Activated T-helper 9 cell treated with anti-CD3 and anti-CD28 coated beads, Interleukin-2, amount 50 U/mL, for 16 hours (primary cell): Measurements from ENCODE around the gene ATF7.

Experiments used
- DNase-seq: peaks from one replicate; pipeline ENCODE4 v3.0.0-alpha.2; 2020; ENCODE audit warnings: low read depth

ATF7 gene

DNA sequence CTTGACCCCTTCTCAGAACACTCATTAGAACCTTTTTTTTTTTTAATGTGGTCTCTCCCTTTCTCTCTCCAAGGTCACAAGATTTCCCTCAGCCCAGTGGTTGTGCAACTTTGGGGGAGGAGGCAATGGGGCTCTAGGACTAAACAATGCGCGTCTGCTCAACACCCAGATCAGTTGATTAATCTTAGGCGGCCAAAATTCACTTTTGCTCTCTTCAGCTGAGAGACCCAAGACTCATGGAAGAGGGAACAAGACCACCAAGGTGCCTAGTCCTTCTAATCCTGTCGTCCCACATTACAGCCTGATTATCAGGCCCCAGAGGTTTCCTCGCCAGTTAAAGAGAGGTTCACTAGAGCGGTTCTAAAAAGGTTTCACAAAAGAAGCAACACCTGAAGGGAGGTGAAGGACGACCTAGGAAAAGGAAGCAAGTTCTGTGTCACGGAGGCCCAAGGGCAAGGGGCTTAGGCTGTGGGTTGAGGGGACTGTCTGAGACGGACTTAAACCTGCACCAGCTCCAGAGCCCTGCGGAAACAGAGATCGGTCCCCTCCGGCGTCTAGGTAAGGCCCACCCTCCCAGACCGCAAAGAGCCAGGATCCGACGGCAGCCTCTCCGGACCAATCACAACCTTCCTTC lies 125.9 kb downstream of the ATF7 start:
- DNase-seq: no peak

GRCh38 chr12:53499266-53500141 lies 126.7 kb downstream of the ATF7 start, which contains the start of gene MAP3K12:
Gene MAP3K12 (minus strand): TSS chr12:53499458. CDS start chr12:53487391, 12,067 bp downstream.
- peak; percentile 40 for DNase-seq

GRCh38 chr12:53498235-53498630 lies 127.9 kb downstream of the ATF7 start:
- DNase-seq: no peak

GRCh38 chr12:53497461-53497860 lies 128.7 kb downstream of the ATF7 start:
- DNase-seq: no peak

- DNase-seq: no peak
These were observed 129.5 kb downstream of the ATF7 start for GRCh38 chr12:53496752-53497032.

DNA sequence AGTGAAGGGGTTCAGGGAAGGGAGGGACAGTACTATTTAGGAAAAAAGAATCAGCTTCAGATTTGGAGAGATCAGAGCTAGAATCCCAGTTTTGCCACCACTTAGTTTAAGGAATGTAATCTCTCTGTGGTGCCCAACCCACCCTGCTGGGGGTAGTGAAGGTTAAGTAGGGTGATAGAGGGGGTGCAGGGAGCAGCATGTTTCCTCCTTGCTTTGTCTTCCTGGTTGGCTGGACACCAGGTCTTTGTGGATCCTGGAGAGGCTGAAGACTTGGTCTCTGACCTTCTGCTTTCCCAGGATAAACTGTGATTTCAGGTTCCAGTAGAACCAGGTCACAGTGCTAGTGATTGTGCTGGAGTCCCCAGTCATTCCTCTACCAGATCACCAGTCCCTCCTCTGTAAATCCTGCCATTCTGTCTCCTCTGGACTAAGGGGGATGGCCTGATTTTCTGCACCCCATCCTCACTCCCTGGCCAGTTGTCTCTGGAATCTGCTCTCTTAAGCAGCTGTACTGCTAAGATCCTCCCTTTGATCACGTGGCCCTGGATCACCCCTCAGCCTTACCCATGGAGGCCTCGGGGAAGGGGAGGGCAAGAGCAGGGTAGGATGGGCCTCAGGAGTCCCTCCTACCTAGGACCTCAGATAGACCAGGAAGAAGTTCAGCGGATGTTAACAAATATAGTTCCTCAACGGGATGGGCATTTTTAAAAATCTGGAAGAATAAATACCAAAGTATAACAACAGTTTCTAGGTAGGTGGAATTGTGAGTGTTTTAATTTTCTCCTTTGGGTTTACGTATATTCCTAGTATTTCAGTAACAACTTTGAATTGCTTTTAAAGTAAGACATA lies 130.1 kb downstream of the ATF7 start:
- DNase-seq: no peak

- no peak for DNase-seq
These were observed 132.4 kb downstream of the ATF7 start for GRCh38 chr12:53493610-53494391.

DNA sequence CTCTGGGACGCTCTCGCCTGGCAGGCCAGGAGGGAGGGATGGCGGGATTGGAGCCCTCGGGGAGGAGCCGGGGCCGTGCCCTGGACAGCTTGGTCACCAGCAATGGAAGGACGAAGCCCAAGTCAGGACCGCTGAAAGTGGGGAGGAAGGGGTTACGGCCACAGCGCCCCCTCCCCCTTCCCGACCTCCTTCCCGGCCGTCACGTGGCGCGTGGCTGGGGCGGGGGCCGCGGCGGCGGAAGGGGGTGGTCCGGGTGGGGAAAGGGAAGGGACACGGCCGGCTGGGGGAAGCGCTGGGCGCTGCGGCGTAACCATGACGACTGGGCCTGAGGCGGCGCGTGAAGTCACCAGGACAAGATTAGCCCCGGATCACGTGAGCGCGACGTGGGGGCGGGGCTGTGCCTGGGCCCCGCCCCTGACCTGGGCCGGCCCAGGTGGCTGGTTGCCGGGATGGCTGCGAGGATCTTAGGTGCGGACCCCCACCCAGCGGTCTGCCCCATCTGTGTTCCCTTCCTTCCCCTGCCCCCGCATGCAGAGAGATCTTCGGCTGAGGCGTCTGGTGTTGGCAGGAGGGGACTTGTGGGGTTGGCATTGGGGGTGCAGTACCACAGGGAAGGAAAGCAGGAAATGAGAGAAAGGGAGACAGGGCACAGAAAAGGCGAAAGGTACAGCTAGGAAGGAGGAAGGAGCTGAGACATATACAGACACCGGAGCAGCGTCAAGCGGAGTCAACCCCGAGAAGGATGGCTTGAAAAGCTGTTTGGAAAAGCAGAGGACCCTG lies 133.2 kb downstream of the ATF7 start:
- DNase-seq: peak; percentile 84

GRCh38 chr12:53492188-53492587 lies 134.0 kb downstream of the ATF7 start:
- DNase-seq: no peak

DNA sequence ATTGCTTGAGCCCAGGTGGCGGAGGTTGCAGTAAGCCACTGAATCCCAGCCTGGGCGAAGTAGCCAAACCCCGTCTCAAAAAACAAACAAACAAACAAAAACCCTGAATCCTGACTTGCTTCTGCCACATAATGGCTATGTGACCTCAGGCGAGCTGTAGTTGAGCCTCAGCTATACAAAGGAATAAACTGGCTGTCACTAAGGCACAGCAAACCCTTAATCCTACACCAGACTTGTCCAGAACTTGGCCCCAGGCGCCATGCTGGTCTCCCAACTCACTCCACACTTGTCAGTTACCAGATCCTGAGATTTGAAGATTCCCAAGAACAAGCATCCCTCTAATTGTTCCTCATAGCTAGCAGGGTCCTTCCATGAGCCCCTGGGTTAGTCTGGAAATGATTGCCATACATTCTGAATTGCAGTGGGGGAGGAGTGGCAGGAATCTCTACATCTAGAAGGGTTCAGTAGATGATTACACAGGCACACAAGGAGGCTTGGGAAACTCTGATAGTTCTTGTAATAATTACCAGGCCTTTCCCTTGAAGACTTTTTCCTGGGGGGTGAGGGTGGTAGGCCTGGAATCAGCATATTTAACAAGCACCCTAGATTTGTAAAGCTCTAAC lies 136.8 kb downstream of the ATF7 start:
- DNase-seq: no peak

DNA sequence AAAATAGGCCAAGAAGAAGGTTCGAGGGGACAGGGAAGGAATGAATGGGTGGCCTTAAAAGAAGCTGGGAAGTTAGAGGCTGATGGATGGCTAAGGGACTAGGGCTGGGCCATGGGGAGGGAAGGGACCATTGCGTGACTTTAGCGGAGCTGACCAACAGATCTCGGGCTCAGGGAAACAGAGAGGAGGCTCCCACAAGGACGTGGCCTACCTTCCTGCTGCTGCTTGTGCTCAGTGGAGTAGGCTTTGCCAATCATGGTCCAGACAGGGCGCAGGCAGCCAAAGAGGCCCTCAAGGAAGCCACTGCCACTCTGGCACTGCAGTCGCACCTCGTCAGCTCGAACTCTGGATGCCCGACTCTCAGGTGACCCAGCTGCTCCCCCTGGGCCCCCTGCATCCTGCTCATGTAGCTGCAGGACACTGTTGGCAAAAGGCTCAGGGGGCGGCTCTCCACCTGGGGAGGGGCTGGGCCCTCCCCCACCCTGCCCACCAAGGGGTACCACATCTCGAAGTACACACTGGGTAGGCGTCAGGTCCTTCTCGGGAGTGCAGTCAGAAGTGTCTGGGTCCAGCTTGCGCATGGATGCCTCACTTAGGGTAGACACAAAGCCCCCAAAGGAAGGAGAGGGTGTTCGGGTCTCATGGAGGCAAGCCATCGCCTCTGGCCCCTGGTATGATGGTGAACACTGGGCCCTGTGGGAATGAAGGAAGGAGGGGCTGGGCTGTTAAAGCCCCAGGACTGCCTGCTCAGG lies 139.3 kb downstream of the ATF7 start:
- DNase-seq: no peak

GRCh38 chr12:53485955-53486735 lies 140.0 kb downstream of the ATF7 start:
- no peak for DNase-seq

- no peak for DNase-seq
These were observed 141.3 kb downstream of the ATF7 start for GRCh38 chr12:53484686-53485575.

DNA sequence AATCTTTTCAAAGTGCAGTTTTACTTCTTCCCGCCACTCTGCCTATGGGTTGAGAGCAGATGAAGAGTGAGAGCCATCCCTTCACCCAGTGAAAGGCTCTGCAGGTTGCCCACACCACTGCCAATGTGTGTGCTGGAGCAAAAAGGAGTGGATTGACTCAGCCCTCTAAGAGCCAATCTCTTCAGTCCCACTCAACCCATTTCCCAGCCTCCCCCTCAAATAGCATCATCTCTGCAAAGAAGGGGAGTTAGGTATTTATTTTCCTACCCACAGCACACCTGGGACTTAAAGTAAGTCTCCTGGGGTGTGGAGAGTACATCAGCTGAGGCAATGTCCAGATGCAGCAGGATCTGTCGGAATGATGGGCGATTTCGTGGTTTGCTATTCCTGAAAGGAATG lies 142.2 kb downstream of the ATF7 start:
- no peak for DNase-seq

DNA sequence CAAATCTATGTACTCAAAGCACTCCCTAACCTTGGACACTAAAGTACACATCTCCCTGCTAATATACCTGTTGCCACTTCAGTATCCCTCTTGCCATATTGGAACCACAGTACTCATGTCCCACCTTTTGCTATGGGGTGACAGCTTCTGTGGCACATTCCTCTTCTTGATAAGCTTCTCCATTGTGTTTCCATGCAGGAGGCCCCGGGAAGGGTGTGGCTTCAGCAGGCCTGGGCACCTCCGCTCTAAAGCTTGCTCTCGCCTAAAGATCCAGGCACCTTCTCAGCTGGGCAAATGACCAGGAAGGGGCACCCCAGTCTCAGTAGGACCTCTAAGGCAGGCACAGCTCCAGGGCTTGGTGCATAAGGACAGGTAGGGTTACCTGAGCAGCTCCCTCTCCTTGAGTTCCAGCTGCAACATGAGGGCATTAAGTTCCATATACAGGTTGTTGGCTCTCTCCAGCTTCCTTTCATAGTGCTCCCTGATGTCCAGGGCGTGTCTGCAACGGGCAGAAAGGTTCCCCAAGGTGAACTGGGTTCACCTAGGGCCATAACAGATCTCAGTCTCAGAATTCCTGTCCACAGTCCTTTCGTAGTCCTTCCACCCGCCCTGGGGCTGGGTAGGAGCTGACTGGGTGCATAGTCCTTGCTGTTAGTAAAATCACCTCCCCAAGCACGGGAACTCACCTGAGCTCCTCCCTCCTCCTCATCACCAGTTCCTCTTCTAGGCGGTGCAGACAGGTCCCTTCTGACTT lies 142.8 kb downstream of the ATF7 start:
- DNase-seq: no peak

DNA sequence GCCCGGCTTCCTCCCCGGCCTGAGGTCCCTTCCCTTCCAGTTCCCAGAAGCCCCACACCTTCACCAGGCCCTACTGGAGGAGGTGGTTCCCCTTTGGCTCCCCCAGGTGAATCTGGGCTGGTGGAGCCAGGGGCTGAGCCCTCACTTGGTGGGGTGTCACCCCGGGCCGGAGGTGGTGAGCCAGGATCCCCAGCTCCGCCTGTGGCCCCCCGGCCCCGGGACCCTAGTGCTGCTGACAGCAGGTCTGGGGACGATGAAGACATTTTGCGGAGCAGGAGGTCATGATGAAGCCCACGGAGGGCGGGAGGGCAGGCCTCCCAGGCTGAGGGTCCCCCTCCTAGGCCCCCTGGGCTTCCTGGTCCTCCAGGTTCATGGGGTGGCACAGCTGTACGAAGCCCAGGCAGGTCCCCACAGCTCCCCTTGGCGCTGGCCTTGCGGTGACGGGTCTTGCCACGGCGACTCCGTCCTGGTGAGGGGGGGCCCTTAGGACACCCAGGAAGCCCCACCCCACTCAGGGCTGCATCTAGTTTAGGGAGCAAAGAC lies 143.5 kb downstream of the ATF7 start:
- DNase-seq: no peak

DNA sequence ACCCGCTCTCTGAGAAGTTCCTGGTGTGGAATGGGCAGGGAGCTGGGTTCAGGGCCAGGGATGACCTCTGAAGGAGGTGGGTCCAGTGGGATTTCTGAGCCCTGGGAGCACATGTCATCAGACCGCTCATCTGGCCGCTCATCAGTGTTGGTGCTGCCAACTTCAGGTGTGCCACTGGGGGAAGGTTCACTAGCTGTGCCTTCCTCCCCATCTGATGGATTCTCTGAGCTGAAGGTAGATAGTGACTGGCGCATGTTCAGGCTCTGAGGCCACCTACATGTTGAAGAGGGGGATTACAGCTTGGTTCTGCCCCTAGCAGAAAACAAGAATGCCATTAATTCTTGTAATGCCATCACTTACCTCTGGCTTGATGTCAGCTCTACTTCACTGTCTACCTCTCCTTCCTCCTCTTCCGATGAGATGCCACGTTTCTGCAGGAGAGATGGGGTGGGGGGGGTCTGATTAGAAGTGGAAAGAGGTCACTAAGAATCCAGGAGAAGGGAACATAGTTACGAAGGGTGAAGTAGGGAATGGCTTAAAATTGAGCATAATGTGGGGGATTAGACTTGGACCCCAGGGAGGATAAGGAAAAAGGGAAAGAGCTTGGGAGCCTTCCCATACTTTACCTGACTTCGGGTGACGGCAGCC lies 144.1 kb downstream of the ATF7 start:
- no peak for DNase-seq
